A549 (cell line): ENCODE measurements around the gene REEP3.

Source experiments
- JUN ChIP-seq, 2 experiments: fragments of >200 bp; sonication (Bioruptor Twin); formaldehyde crosslinking; IDR thresholded peaks; 2 replicates in 1 of 2; 3 replicates in 1 of 2; pipeline ENCODE4 v1.6.1; 2016 to 2017
- MYC ChIP-seq: IDR thresholded peaks from 2 replicates; pipeline ENCODE4 v1.6.1; 2012; ENCODE audit warnings: mild to moderate bottlenecking, inconsistent platforms, low read length, improper control_type of control experiment, borderline replicate concordance
- RFX5 ChIP-seq: fragments of 450-650 bp; IDR thresholded peaks from 2 replicates; pipeline ENCODE4 v1.7.1; 2014; ENCODE audit warnings: antibody characterized with exemption, mild to moderate bottlenecking, moderate library complexity
- TF ChIP-seq, protein P1 (sequence below): fragments of >200 bp; sonication (Bioruptor Twin); formaldehyde crosslinking; IDR thresholded peaks from 3 replicates; pipeline ENCODE4 v1.5.1; 2016
- TF ChIP-seq, protein P2 (sequence below): fragments of 450-650 bp; IDR thresholded peaks from 2 replicates; pipeline ENCODE4 v1.6.1; 2014; ENCODE audit warnings: antibody characterized with exemption

DNA sequence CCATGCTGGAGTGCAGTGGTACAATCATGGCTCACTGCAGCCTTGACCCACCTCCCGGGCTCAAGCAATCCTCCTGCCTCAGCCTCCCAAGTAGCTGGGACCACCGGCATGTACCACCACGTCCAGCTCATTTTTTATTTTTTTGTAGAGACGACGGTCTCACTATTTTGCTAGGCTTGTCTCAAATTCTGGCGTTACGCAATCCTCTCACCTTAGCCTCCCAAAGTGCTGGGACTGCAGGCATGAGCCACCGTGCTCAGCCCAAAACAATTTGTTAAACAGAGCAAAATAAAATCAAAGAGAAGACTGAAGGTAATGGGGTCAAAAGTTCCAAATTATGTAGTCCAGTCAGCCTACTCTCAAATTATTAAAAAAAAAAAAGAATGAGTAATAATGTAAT is 46.7 kb upstream of the REEP3 start:
- TF ChIP-seq, protein P1, sequence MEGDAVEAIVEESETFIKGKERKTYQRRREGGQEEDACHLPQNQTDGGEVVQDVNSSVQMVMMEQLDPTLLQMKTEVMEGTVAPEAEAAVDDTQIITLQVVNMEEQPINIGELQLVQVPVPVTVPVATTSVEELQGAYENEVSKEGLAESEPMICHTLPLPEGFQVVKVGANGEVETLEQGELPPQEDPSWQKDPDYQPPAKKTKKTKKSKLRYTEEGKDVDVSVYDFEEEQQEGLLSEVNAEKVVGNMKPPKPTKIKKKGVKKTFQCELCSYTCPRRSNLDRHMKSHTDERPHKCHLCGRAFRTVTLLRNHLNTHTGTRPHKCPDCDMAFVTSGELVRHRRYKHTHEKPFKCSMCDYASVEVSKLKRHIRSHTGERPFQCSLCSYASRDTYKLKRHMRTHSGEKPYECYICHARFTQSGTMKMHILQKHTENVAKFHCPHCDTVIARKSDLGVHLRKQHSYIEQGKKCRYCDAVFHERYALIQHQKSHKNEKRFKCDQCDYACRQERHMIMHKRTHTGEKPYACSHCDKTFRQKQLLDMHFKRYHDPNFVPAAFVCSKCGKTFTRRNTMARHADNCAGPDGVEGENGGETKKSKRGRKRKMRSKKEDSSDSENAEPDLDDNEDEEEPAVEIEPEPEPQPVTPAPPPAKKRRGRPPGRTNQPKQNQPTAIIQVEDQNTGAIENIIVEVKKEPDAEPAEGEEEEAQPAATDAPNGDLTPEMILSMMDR: no peak
- TF ChIP-seq MYC (no peak), JUN (IDR thresholded peaks at IDR 0.05) (no peak), RFX5 (no peak)
- TF ChIP-seq, protein P2, sequence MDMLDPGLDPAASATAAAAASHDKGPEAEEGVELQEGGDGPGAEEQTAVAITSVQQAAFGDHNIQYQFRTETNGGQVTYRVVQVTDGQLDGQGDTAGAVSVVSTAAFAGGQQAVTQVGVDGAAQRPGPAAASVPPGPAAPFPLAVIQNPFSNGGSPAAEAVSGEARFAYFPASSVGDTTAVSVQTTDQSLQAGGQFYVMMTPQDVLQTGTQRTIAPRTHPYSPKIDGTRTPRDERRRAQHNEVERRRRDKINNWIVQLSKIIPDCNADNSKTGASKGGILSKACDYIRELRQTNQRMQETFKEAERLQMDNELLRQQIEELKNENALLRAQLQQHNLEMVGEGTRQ: no peak
